Tibial artery (tissue), 4 donors: ENCODE measurements around the gene LDB1.

Experiments used
- DNase-seq, 2 donors: peaks; one replicate each; pipeline ENCODE4 v3.0.0-alpha.2; 2019
- H3K27ac ChIP-seq, 2 donors: fragments of 200-600 bp; sonication (generic) in 1 of 2; 1 replicate in 1 of 2; 2 replicates in 1 of 2; pipeline ENCODE4 v1.5.1; 2018 to 2019; ENCODE audit warnings: mild to moderate bottlenecking in 1 of 2
- H3K27me3 ChIP-seq, 2 donors: fragments of 200-600 bp; sonication (generic) in 1 of 2; one replicate each; pipeline versions ENCODE4 v1.5.1 to v1.6.0; 2016 to 2019
- H3K36me3 ChIP-seq, 3 donors: fragments of 200-600 bp; sonication (generic) in 2 of 3; one replicate each; pipeline ENCODE4 v1.5.1; 2016 to 2019; ENCODE audit warnings: mild to moderate bottlenecking in 2 of 3
- H3K4me1 ChIP-seq, 4 donors: fragments of 200-600 bp; sonication (generic) in 2 of 4; 1 replicate in 3 of 4; 2 replicates in 1 of 4; pipeline ENCODE4 v1.5.1; 2016 to 2019
- H3K4me3 ChIP-seq, 2 donors: fragments of 200-600 bp; sonication (generic) in 1 of 2; 1 replicate in 1 of 2; 2 replicates in 1 of 2; pipeline ENCODE4 v1.5.1; 2018 to 2019; ENCODE audit warnings: mild to moderate bottlenecking in 2 of 2
- H3K9me3 ChIP-seq, 3 donors: fragments of 200-600 bp; sonication (generic) in 1 of 3; one replicate each; pipeline ENCODE4 v1.5.1; 2016 to 2019
- CTCF ChIP-seq, 2 experiments: fragments of 200-600 bp in 1 of 2; fragments of 450-650 bp in 1 of 2; IDR thresholded peaks; one replicate each; pipeline ENCODE4 v1.5.1; 2017 to 2019; ENCODE audit warnings: antibody characterized with exemption in 2 of 2, mild to moderate bottlenecking in 1 of 2, moderate library complexity in 1 of 2
- intact Hi-C: fragments of 100-400 bp; cut with DNase I; formaldehyde crosslinking; loops from one replicate; pipeline ENCODE4 v1.15.0; 2023; ENCODE audit warnings: low total_unique reads

The LDB1 gene

GRCh38 chr10:102120142-102120990, at the start of gene LDB1:
LDB1 (minus strand) TSS chr10:102120368; CDS start chr10:102120110, 258 bp downstream.
- Histone ChIP-seq H3K9me3 (no peaks in the 10 kb centered on the region), H3K4me1 (peaks cover 0 to 55% (median 47%) of the 10 kb centered on the region in 4 donors), H3K27ac (peak within 1 kb of the TSS; percentile 96 to 99), H3K36me3 (no peaks in the 10 kb centered on the region), H3K4me3 (peak within 1 kb of the TSS; percentile 76 to 93), H3K27me3 (no peaks in the 10 kb centered on the region)
- peak in 1 of 2 experiments; percentile 5 for TF ChIP-seq CTCF (IDR thresholded peaks at IDR 0.05)
- intact Hi-C loops: no loop called here
- peak; percentile 84 to 90 for DNase-seq

GRCh38 chr10:102167861-102168260, 47.7 kb upstream of the LDB1 start:
- Histone ChIP-seq H3K27ac (no peak overlapping the region), H3K4me3 (no peak overlapping the region), H3K4me1 (peaks cover 0 to 10% (median 2%) of the 10 kb centered on the region in 4 donors), H3K9me3 (no peaks in the 10 kb centered on the region), H3K27me3 (no peaks in the 10 kb centered on the region), H3K36me3 (peaks cover 10 to 16% (median 13%) of the 10 kb centered on the region in 3 donors)
- intact Hi-C loops: loop anchor here (10.0 kb wide), 1 partner anchor 187 kb away; no protein-coding TSS in a partner anchor
- DNase-seq: no peak
- TF ChIP-seq CTCF (IDR thresholded peaks at IDR 0.05): no peak

GRCh38 chr10:102163342-102163989, 43.3 kb upstream of the LDB1 start:
- no peaks in the 10 kb centered on the region for H3K9me3 ChIP-seq
- no peak for TF ChIP-seq CTCF (IDR thresholded peaks at IDR 0.05)
- peaks cover 53 to 60% (median 56%) of the 10 kb centered on the region in 3 donors for H3K36me3 ChIP-seq
- no peak overlapping the region for H3K27ac ChIP-seq
- H3K4me3 ChIP-seq: no peak overlapping the region
- no peaks in the 10 kb centered on the region for H3K27me3 ChIP-seq
- DNase-seq: no peak
- no peaks in the 10 kb centered on the region for H3K4me1 ChIP-seq
- intact Hi-C loops: loop anchor here (10.0 kb wide), 1 partner anchor 191 kb away; no protein-coding TSS in a partner anchor

GRCh38 chr10:102159831-102160230, 39.7 kb upstream of the LDB1 start:
- intact Hi-C loops: loop anchor here (10.0 kb wide), 1 partner anchor 195 kb away; no protein-coding TSS in a partner anchor
- no peaks in the 10 kb centered on the region for H3K9me3 ChIP-seq
- no peaks in the 10 kb centered on the region for H3K27me3 ChIP-seq
- no peak for DNase-seq
- H3K4me3 ChIP-seq: no peak overlapping the region
- no peak for TF ChIP-seq CTCF (IDR thresholded peaks at IDR 0.05)
- H3K4me1 ChIP-seq: peaks cover 0 to 3% (median 0%) of the 10 kb centered on the region in 4 donors
- H3K36me3 ChIP-seq: peaks cover 73 to 92% (median 86%) of the 10 kb centered on the region in 3 donors
- H3K27ac ChIP-seq: no peak overlapping the region

GRCh38 chr10:102159051-102159597, 39.0 kb upstream of the LDB1 start:
- H3K27me3 ChIP-seq: no peaks in the 10 kb centered on the region
- TF ChIP-seq CTCF (IDR thresholded peaks at IDR 0.05): no peak
- intact Hi-C loops: no loop called here
- peaks cover 0 to 9% (median 0%) of the 10 kb centered on the region in 4 donors for H3K4me1 ChIP-seq
- H3K4me3 ChIP-seq: no peak overlapping the region
- DNase-seq: no peak
- H3K9me3 ChIP-seq: no peaks in the 10 kb centered on the region
- no peak overlapping the region for H3K27ac ChIP-seq
- peaks cover 73 to 94% (median 91%) of the 10 kb centered on the region in 3 donors for H3K36me3 ChIP-seq
